Measurements from ENCODE around the gene HNRNPH2.

Gene HNRNPH2

GRCh38 chrX:101397779-101398178 lies 10.2 kb upstream of the HNRNPH2 start:
- DNase-seq = no peak

GRCh38 chrX:101398694-101399093 lies 9.3 kb upstream of the HNRNPH2 start:
- DNase-seq = no peak

- DNase-seq = no peak
These were observed 8.2 kb upstream of the HNRNPH2 start for GRCh38 chrX:101399825-101400224.

GRCh38 chrX:101407167-101407747 lies 765 bp upstream of the HNRNPH2 start:
- DNase-seq = no peak

- no peak for DNase-seq
These were observed 465 bp downstream of the HNRNPH2 start for GRCh38 chrX:101408532-101408841.

- no peak for DNase-seq
These were observed 1.0 kb downstream of the HNRNPH2 start for GRCh38 chrX:101409043-101409442.

- DNase-seq = no peak
These were observed 2.4 kb downstream of the HNRNPH2 start for GRCh38 chrX:101410461-101410860.

GRCh38 chrX:101411984-101412383 lies 4.0 kb downstream of the HNRNPH2 start:
- no peak for DNase-seq

GRCh38 chrX:101415180-101416145 lies 7.4 kb downstream of the HNRNPH2 start:
- DNase-seq = peak; percentile 0

- no peak for DNase-seq
These were observed 8.7 kb downstream of the HNRNPH2 start for GRCh38 chrX:101416691-101417090.

GRCh38 chrX:101417190-101417589 lies 9.2 kb downstream of the HNRNPH2 start:
- no peak for DNase-seq

- DNase-seq = peak; percentile 29
These were observed 10.2 kb downstream of the HNRNPH2 start for GRCh38 chrX:101417981-101418841.

- no peak for DNase-seq
These were observed 11.5 kb downstream of the HNRNPH2 start for GRCh38 chrX:101419489-101419888.

- DNase-seq = no peak
These were observed 19.9 kb downstream of the HNRNPH2 start for GRCh38 chrX:101427954-101428353.

GRCh38 chrX:101429934-101430333 lies 21.9 kb downstream of the HNRNPH2 start:
- DNase-seq = no peak

- DNase-seq = no peak
These were observed 22.5 kb downstream of the HNRNPH2 start for GRCh38 chrX:101430457-101431078.

GRCh38 chrX:101442085-101442484 lies 34.1 kb downstream of the HNRNPH2 start:
- DNase-seq = no peak

- no peak for DNase-seq
These were observed 41.3 kb downstream of the HNRNPH2 start for GRCh38 chrX:101449279-101449678.

- no peak for DNase-seq
These were observed 42.1 kb downstream of the HNRNPH2 start for GRCh38 chrX:101450085-101450484.

- peak; percentile 1 for DNase-seq
These were observed 42.9 kb downstream of the HNRNPH2 start for GRCh38 chrX:101450961-101451360.

- no peak for DNase-seq
These were observed 44.0 kb downstream of the HNRNPH2 start for GRCh38 chrX:101452056-101452455.

GRCh38 chrX:101460669-101461068 lies 52.6 kb downstream of the HNRNPH2 start:
- no peak for DNase-seq

- DNase-seq = peak; percentile 38
These were observed 54.9 kb downstream of the HNRNPH2 start for GRCh38 chrX:101462892-101463291.

All from NCI-H2029 (cell line).